ENCODE measurements around the gene JMJD1C.

Gene JMJD1C

GRCh38 chr10:63364918-63365317 lies 100.9 kb downstream of the JMJD1C start:
- Histone ChIP-seq H3K27me3 (ENCODE audit: low read depth, low read length) (no peaks in the 10 kb centered on the region), H3K36me3 (replicated peaks; ENCODE audit: low read depth, low read length) (no peaks in the 10 kb centered on the region), H3K79me2 (ENCODE audit: low read length) (no peaks in the 10 kb centered on the region), H3K9me3 (ENCODE audit: insufficient read depth, low read length) (no peaks in the 10 kb centered on the region), H2AFZ (ENCODE audit: low read depth, low read length) (no peak overlapping the region), H4K20me1 (ENCODE audit: insufficient read depth, low read length) (no peaks in the 10 kb centered on the region), H3K4me1 (ENCODE audit: low read length) (0 out of 2 replicates have a peak, but pooled peaks cover 3% of the 10 kb centered on the region), H3K4me3 (ENCODE audit: low read length) (no peak overlapping the region), H3K27ac (ENCODE audit: low read length) (no peak overlapping the region), H3K9ac (ENCODE audit: low read length) (no peak overlapping the region), H3K4me2 (ENCODE audit: low read length) (no peak overlapping the region)
- TF ChIP-seq CTCF (IDR thresholded peaks at IDR 0.05; ENCODE audit: low read depth, low read length) (no peak), EZH2phosphoT487 (IDR thresholded peaks at IDR 0.05; ENCODE audit: low read depth) (no peak)

- no peaks in the 10 kb centered on the region for H4K20me1 ChIP-seq (ENCODE audit: insufficient read depth, low read length)
- no peak overlapping the region for H3K4me2 ChIP-seq (ENCODE audit: low read length)
- no peaks in the 10 kb centered on the region for H3K79me2 ChIP-seq (ENCODE audit: low read length)
- no peaks in the 10 kb centered on the region for H3K36me3 ChIP-seq (replicated peaks; ENCODE audit: low read depth, low read length)
- 0 out of 2 replicates have a peak, but pooled peaks cover 3% of the 10 kb centered on the region for H3K4me1 ChIP-seq (ENCODE audit: low read length)
- no peak overlapping the region for H3K4me3 ChIP-seq (ENCODE audit: low read length)
- no peaks in the 10 kb centered on the region for H3K9me3 ChIP-seq (ENCODE audit: insufficient read depth, low read length)
- H2AFZ ChIP-seq (ENCODE audit: low read depth, low read length): no peak overlapping the region
- no peak overlapping the region for H3K9ac ChIP-seq (ENCODE audit: low read length)
- TF ChIP-seq EZH2phosphoT487 (IDR thresholded peaks at IDR 0.05; ENCODE audit: low read depth) (no peak), CTCF (IDR thresholded peaks at IDR 0.05; ENCODE audit: low read depth, low read length) (no peak)
- no peak overlapping the region for H3K27ac ChIP-seq (ENCODE audit: low read length)
- no peaks in the 10 kb centered on the region for H3K27me3 ChIP-seq (ENCODE audit: low read depth, low read length)
Measured at GRCh38 chr10:63363951-63364350, 101.8 kb downstream of the JMJD1C start.

GRCh38 chr10:63355682-63356081 lies 110.1 kb downstream of the JMJD1C start:
- Histone ChIP-seq H3K9ac (ENCODE audit: low read length) (no peak overlapping the region), H4K20me1 (ENCODE audit: insufficient read depth, low read length) (peaks cover 9% of the 10 kb centered on the region), H3K27ac (ENCODE audit: low read length) (no peak overlapping the region), H3K4me3 (ENCODE audit: low read length) (no peak overlapping the region), H3K4me2 (ENCODE audit: low read length) (peak overlapping the region; percentile 41), H3K9me3 (ENCODE audit: insufficient read depth, low read length) (no peaks in the 10 kb centered on the region), H3K79me2 (ENCODE audit: low read length) (no peaks in the 10 kb centered on the region), H3K36me3 (replicated peaks; ENCODE audit: low read depth, low read length) (no peaks in the 10 kb centered on the region), H3K27me3 (ENCODE audit: low read depth, low read length) (no peaks in the 10 kb centered on the region), H3K4me1 (ENCODE audit: low read length) (peaks cover 15% of the 10 kb centered on the region), H2AFZ (ENCODE audit: low read depth, low read length) (no peak overlapping the region)
- TF ChIP-seq EZH2phosphoT487 (IDR thresholded peaks at IDR 0.05; ENCODE audit: low read depth) (no peak), CTCF (IDR thresholded peaks at IDR 0.05; ENCODE audit: low read depth, low read length) (no peak)

GRCh38 chr10:63352976-63353375 lies 112.8 kb downstream of the JMJD1C start:
- TF ChIP-seq EZH2phosphoT487 (IDR thresholded peaks at IDR 0.05; ENCODE audit: low read depth) (no peak), CTCF (IDR thresholded peaks at IDR 0.05; ENCODE audit: low read depth, low read length) (no peak)
- Histone ChIP-seq H3K9me3 (ENCODE audit: insufficient read depth, low read length) (no peaks in the 10 kb centered on the region), H2AFZ (ENCODE audit: low read depth, low read length) (no peak overlapping the region), H3K4me3 (ENCODE audit: low read length) (no peak overlapping the region), H3K4me2 (ENCODE audit: low read length) (no peak overlapping the region), H3K79me2 (ENCODE audit: low read length) (no peaks in the 10 kb centered on the region), H3K36me3 (replicated peaks; ENCODE audit: low read depth, low read length) (no peaks in the 10 kb centered on the region), H4K20me1 (ENCODE audit: insufficient read depth, low read length) (peaks cover 9% of the 10 kb centered on the region), H3K27me3 (ENCODE audit: low read depth, low read length) (no peaks in the 10 kb centered on the region), H3K27ac (ENCODE audit: low read length) (no peak overlapping the region), H3K9ac (ENCODE audit: low read length) (no peak overlapping the region), H3K4me1 (ENCODE audit: low read length) (peaks cover 15% of the 10 kb centered on the region)
